Immature natural killer cell (primary cell): ENCODE results near the gene RGS9BP. TPM values are rescaled to one million over a fixed set of nuclear protein-coding genes. Genes with fewer than 3 reads are reported as not detected.
A peak's percentile ranks its signal among the peaks of the same experiment; 100 is the strongest.
"Not testable (repeated sequence)": the region's sequence is repeated elsewhere in the genome, so short reads cannot be mapped to it uniquely, and the experiment has no call there.

ENCODE experiments used
- DNase-seq, 3 donors: peaks; one replicate each; pipeline ENCODE4 v3.0.0; 2022; ENCODE audit warnings: mixed read lengths in 1 of 3
- H3K27ac Mint-ChIP-seq, 6 donors: one replicate each; pipeline ENCODE4 v1.8.0; 2020; ENCODE audit warnings: mixed read lengths in 6 of 6, mild to moderate bottlenecking in 5 of 6, inconsistent platforms in 4 of 6, moderate library complexity in 3 of 6
- H3K27me3 Mint-ChIP-seq, 3 donors: one replicate each; pipeline ENCODE4 v1.8.0; 2020 to 2021; ENCODE audit warnings: low read depth in 3 of 3, mild to moderate bottlenecking in 3 of 3, mixed read lengths in 3 of 3, moderate library complexity in 3 of 3, inconsistent platforms in 1 of 3
- H3K36me3 Mint-ChIP-seq, 3 donors: one replicate each; pipeline ENCODE4 v1.8.0; 2020; ENCODE audit warnings: mixed read lengths in 3 of 3, inconsistent platforms in 2 of 3, mild to moderate bottlenecking in 2 of 3
- H3K4me1 Mint-ChIP-seq, 2 donors: one replicate each; pipeline ENCODE4 v1.8.0; 2020; ENCODE audit warnings: inconsistent platforms in 2 of 2, mild to moderate bottlenecking in 2 of 2, mixed read lengths in 2 of 2, moderate library complexity in 1 of 2
- H3K4me3 Mint-ChIP-seq, 5 donors: one replicate each; pipeline ENCODE4 v1.8.0; 2020; ENCODE audit warnings: mild to moderate bottlenecking in 5 of 5, mixed read lengths in 5 of 5, inconsistent platforms in 3 of 5, moderate library complexity in 3 of 5
- H3K9me3 Mint-ChIP-seq, 6 donors: one replicate each; pipeline ENCODE4 v1.8.0; 2020; ENCODE audit warnings: mild to moderate bottlenecking in 6 of 6, mixed read lengths in 6 of 6, inconsistent platforms in 4 of 6, moderate library complexity in 3 of 6
- polyA plus RNA-seq, 3 donors: library from polyadenylated mRNA; unstranded; fragments of 300-500 nt; fragmentation: Illumina TruSeq; gene quantifications; one replicate each; pipeline ENCODE4 v1.2.3, GENCODE V29; 2021

Gene RGS9BP
- polyA plus RNA-seq: under 1 TPM in 2 of 3 donors, not detected in 1; 0.12 to 0.30 TPM

GRCh38 chr19:32675720-32676185 lies at the start of gene RGS9BP:
Gene RGS9BP (plus strand): TSS chr19:32675848. CDS start chr19:32676264, 416 bp downstream.
- Mint-ChIP-seq H3K4me1 (peaks cover 37 to 41% of the 10 kb centered on the region in 2 donors), H3K4me3 (peak within 1 kb of the TSS; percentile 91 to 94 (median 92)), H3K9me3 (no peaks in the 10 kb centered on the region), H3K27ac (peak within 1 kb of the TSS; percentile 51 to 88 (median 82)), H3K36me3 (no peaks in the 10 kb centered on the region), H3K27me3 (peaks cover 14 to 16% (median 14%) of the 10 kb centered on the region in 3 donors)
- DNase-seq: peak; percentile 58 to 64 (median 61)

GRCh38 chr19:32626969-32627368 lies 48.7 kb upstream of the RGS9BP start:
- peaks cover 0 to 1% (median 0%) of the 10 kb centered on the region in 3 donors for H3K27me3 Mint-ChIP-seq
- H3K4me1 Mint-ChIP-seq: no peaks in the 10 kb centered on the region
- no peaks in the 10 kb centered on the region for H3K9me3 Mint-ChIP-seq
- no peak for DNase-seq
- H3K4me3 Mint-ChIP-seq: no peak overlapping the region
- no peak overlapping the region for H3K27ac Mint-ChIP-seq
- H3K36me3 Mint-ChIP-seq: peaks cover 9 to 30% (median 13%) of the 10 kb centered on the region in 3 donors

- Mint-ChIP-seq H3K27ac (no peak overlapping the region), H3K9me3 (no peaks in the 10 kb centered on the region), H3K4me1 (no peaks in the 10 kb centered on the region)
Measured at GRCh38 chr19:32627714-32628270, 47.9 kb upstream of the RGS9BP start.

GRCh38 chr19:32630338-32630737 lies 45.3 kb upstream of the RGS9BP start:
- DNase-seq: no peak
- H3K9me3 Mint-ChIP-seq: no peaks in the 10 kb centered on the region
- peaks cover 4 to 25% (median 6%) of the 10 kb centered on the region in 3 donors for H3K36me3 Mint-ChIP-seq
- no peak overlapping the region for H3K27ac Mint-ChIP-seq
- H3K4me3 Mint-ChIP-seq: no peak overlapping the region
- no peaks in the 10 kb centered on the region for H3K4me1 Mint-ChIP-seq
- H3K27me3 Mint-ChIP-seq: peaks cover 0 to 3% (median 1%) of the 10 kb centered on the region in 3 donors

More at GRCh38 chr19:32627714-32628270, 47.9 kb upstream of the RGS9BP start:
- H3K27me3 Mint-ChIP-seq: peaks cover 0 to 1% (median 0%) of the 10 kb centered on the region in 3 donors
- H3K36me3 Mint-ChIP-seq: peaks cover 6 to 25% (median 9%) of the 10 kb centered on the region in 3 donors
- H3K4me3 Mint-ChIP-seq: no peak overlapping the region
- DNase-seq: no peak

GRCh38 chr19:32631381-32631780 lies 44.3 kb upstream of the RGS9BP start:
- Mint-ChIP-seq H3K36me3 (peaks cover 4 to 29% (median 10%) of the 10 kb centered on the region in 3 donors), H3K9me3 (no peaks in the 10 kb centered on the region), H3K4me1 (no peaks in the 10 kb centered on the region), H3K27me3 (peaks cover 0 to 3% (median 1%) of the 10 kb centered on the region in 3 donors), H3K4me3 (no peak overlapping the region), H3K27ac (no peak overlapping the region)
- no peak for DNase-seq

GRCh38 chr19:32637480-32637879 lies 38.2 kb upstream of the RGS9BP start:
- H3K27me3 Mint-ChIP-seq: peaks cover 0 to 4% (median 4%) of the 10 kb centered on the region in 3 donors
- H3K27ac Mint-ChIP-seq: peak overlapping the region in 1 of 6 donors; percentile 53
- H3K9me3 Mint-ChIP-seq: no peaks in the 10 kb centered on the region
- peaks cover 4 to 7% of the 10 kb centered on the region in 2 donors for H3K4me1 Mint-ChIP-seq
- H3K4me3 Mint-ChIP-seq: no peak overlapping the region
- peaks cover 24 to 56% (median 25%) of the 10 kb centered on the region in 3 donors for H3K36me3 Mint-ChIP-seq
- DNase-seq: no peak

- Mint-ChIP-seq H3K27me3 (peaks cover 0 to 3% (median 1%) of the 10 kb centered on the region in 3 donors), H3K4me1 (peaks cover 14 to 19% of the 10 kb centered on the region in 2 donors), H3K27ac (no peak overlapping the region), H3K9me3 (no peaks in the 10 kb centered on the region), H3K4me3 (no peak overlapping the region), H3K36me3 (peaks cover 24 to 61% (median 33%) of the 10 kb centered on the region in 3 donors)
- DNase-seq: no peak
Measured at GRCh38 chr19:32638625-32639024, 37.0 kb upstream of the RGS9BP start.

GRCh38 chr19:32642771-32643170 lies 32.9 kb upstream of the RGS9BP start:
- Mint-ChIP-seq H3K9me3 (no peaks in the 10 kb centered on the region), H3K27ac (peak overlapping the region; percentile 60 to 87 (median 76)), H3K4me1 (peaks cover 20 to 28% of the 10 kb centered on the region in 2 donors), H3K36me3 (peaks cover 26 to 57% (median 34%) of the 10 kb centered on the region in 3 donors), H3K27me3 (peaks cover 0 to 3% (median 1%) of the 10 kb centered on the region in 3 donors), H3K4me3 (peak overlapping the region in 4 of 5 donors; percentile 3 to 59 (median 26))
- DNase-seq: peak; percentile 54 to 69 (median 57)

- DNase-seq: no peak
- Mint-ChIP-seq H3K27me3 (peaks cover 0 to 3% (median 0%) of the 10 kb centered on the region in 3 donors), H3K4me1 (peaks cover 21 to 28% of the 10 kb centered on the region in 2 donors), H3K27ac (no peak overlapping the region), H3K9me3 (no peaks in the 10 kb centered on the region), H3K36me3 (peaks cover 17 to 43% (median 20%) of the 10 kb centered on the region in 3 donors), H3K4me3 (no peak overlapping the region)
Measured at GRCh38 chr19:32646556-32646955, 29.1 kb upstream of the RGS9BP start.

GRCh38 chr19:32647361-32647760 lies 28.3 kb upstream of the RGS9BP start:
- peaks cover 18 to 22% of the 10 kb centered on the region in 2 donors for H3K4me1 Mint-ChIP-seq
- DNase-seq: no peak

GRCh38 chr19:32649751-32650150 lies 25.9 kb upstream of the RGS9BP start:
- Mint-ChIP-seq H3K27me3 (peaks cover 0 to 2% (median 0%) of the 10 kb centered on the region in 3 donors), H3K36me3 (peaks cover 3 to 20% (median 7%) of the 10 kb centered on the region in 3 donors), H3K27ac (no peak overlapping the region), H3K9me3 (no peaks in the 10 kb centered on the region), H3K4me3 (no peak overlapping the region), H3K4me1 (peaks cover 0 to 2% of the 10 kb centered on the region in 2 donors)
- no peak for DNase-seq

More at GRCh38 chr19:32647361-32647760, 28.3 kb upstream of the RGS9BP start:
- Mint-ChIP-seq H3K4me3 (no peak overlapping the region), H3K27ac (no peak overlapping the region), H3K9me3 (no peaks in the 10 kb centered on the region), H3K36me3 (peaks cover 11 to 37% (median 14%) of the 10 kb centered on the region in 3 donors), H3K27me3 (peaks cover 0 to 2% (median 0%) of the 10 kb centered on the region in 3 donors)

- Mint-ChIP-seq H3K9me3 (no peaks in the 10 kb centered on the region), H3K27me3 (peaks cover 0 to 2% (median under 1%) of the 10 kb centered on the region in 3 donors), H3K4me3 (no peak overlapping the region), H3K36me3 (peaks cover 3 to 20% (median 7%) of the 10 kb centered on the region in 3 donors), H3K27ac (no peak overlapping the region), H3K4me1 (peaks cover 0 to 2% of the 10 kb centered on the region in 2 donors)
- DNase-seq: no peak
Measured at GRCh38 chr19:32650671-32651070, 25.0 kb upstream of the RGS9BP start.

- Mint-ChIP-seq H3K4me3 (no peak overlapping the region), H3K36me3 (peaks cover 7 to 19% (median 7%) of the 10 kb centered on the region in 3 donors), H3K27ac (no peak overlapping the region), H3K27me3 (peaks cover 0 to 2% (median 2%) of the 10 kb centered on the region in 3 donors), H3K9me3 (no peaks in the 10 kb centered on the region), H3K4me1 (peaks cover 0 to 2% of the 10 kb centered on the region in 2 donors)
- no peak for DNase-seq
Measured at GRCh38 chr19:32651729-32652140, 23.9 kb upstream of the RGS9BP start.

- peaks cover 3 to 13% (median 4%) of the 10 kb centered on the region in 3 donors for H3K36me3 Mint-ChIP-seq
- H3K4me1 Mint-ChIP-seq, H3K9me3 Mint-ChIP-seq, DNase-seq, H3K27me3 Mint-ChIP-seq, H3K4me3 Mint-ChIP-seq, H3K27ac Mint-ChIP-seq: not testable (repeated sequence)
Measured at GRCh38 chr19:32652331-32652730, 23.3 kb upstream of the RGS9BP start.
